ELF-1 (cell line): ENCODE measurements around the gene CCL20.
A peak's percentile ranks its signal among the peaks of the same experiment; 100 is the strongest.

Experiments used
- DNase-seq: peaks from one replicate; pipeline ENCODE4 v3.0.0-alpha.2; 2016; ENCODE audit warnings: low read depth, low spot score

Gene CCL20

GRCh38 chr2:227802882-227803281 is 10.8 kb upstream of the CCL20 start:
- no peak for DNase-seq

GRCh38 chr2:227804975-227805374 is 8.7 kb upstream of the CCL20 start:
- peak; percentile 16 for DNase-seq

DNA sequence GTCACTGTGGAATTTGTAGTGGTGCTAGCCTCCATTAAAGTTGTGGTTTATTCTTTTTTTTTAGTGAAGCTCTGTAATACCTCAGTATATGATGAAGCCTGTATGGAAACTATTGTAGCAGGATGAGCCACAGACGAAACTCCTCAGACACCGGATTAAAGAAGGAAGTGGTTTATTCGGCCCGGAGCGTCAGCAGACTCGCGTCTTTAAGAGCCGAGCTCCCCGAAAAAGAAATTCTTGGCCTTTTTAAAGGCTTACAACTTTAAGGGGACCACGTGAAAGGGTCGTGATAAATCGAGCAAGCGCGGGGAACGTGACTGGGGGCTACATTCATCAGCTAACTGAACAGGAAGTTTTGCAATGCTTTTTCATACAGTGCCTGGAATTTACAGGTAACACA is 8.1 kb upstream of the CCL20 start:
- DNase-seq, result no peak

- DNase-seq, result no peak
These were observed 4.7 kb upstream of the CCL20 start for GRCh38 chr2:227808936-227809335.

DNA sequence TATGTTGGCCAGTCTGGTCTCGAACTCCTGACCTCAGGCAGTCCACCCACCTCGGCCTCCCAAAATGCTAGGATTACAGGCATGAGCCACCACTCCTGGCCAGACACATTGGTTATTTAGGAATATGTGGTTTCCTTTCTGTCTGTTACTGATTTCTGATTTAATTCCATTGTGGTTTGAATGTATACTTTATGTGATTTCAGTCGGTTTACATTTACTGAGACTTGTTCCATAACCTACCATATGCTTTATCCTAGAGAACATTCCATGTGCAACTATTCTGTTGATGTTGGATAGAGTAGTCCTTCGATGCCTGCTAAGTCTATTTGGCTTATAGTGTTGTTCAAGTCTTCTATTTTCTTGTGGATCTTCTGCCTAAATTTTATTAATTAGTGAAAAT is 1.6 kb upstream of the CCL20 start:
- no peak for DNase-seq

GRCh38 chr2:227813229-227813561 is 447 bp upstream of the CCL20 start:
- DNase-seq, result no peak

DNA sequence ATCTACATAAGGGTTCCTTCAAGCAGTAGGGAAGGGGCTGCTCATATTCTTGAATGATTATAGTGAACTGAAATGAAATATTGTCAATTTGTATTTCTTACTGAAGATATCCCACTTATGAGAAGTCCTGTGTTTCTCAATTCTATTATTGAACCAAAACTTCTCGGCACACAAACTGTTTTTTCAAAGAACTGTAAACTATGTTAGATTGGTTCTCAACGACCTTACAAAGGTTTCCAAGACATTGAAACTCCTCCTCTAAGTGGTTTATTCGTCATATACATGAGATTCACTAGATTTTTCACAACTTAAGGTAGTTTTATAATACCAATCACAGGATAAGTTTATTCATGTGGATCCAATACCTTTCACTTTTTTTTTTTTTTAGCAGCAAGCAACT is 1.4 kb downstream of the CCL20 start:
- no peak for DNase-seq

GRCh38 chr2:227816507-227817294 is 3.1 kb downstream of the CCL20 start:
- DNase-seq, result no peak

- no peak for DNase-seq
These were observed 3.7 kb downstream of the CCL20 start for GRCh38 chr2:227817336-227817735.

- no peak for DNase-seq
These were observed 4.4 kb downstream of the CCL20 start for GRCh38 chr2:227817850-227818674.

GRCh38 chr2:227818675-227819397 is 5.2 kb downstream of the CCL20 start:
- DNase-seq, result no peak

DNA sequence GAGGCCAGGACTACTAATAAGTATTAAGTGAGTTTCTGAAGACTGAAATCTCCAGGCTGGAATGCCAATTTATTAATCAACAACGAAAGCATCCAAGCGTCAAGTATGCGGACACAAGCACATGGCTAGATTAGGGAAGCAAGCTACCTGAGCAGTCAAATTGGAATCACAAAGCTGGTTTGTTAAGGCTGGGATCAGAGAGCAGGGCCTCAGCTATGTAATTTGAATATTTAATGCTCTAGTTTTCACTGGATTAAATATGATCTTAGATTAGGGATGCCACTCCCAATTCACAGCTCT is 5.7 kb downstream of the CCL20 start:
- no peak for DNase-seq

DNA sequence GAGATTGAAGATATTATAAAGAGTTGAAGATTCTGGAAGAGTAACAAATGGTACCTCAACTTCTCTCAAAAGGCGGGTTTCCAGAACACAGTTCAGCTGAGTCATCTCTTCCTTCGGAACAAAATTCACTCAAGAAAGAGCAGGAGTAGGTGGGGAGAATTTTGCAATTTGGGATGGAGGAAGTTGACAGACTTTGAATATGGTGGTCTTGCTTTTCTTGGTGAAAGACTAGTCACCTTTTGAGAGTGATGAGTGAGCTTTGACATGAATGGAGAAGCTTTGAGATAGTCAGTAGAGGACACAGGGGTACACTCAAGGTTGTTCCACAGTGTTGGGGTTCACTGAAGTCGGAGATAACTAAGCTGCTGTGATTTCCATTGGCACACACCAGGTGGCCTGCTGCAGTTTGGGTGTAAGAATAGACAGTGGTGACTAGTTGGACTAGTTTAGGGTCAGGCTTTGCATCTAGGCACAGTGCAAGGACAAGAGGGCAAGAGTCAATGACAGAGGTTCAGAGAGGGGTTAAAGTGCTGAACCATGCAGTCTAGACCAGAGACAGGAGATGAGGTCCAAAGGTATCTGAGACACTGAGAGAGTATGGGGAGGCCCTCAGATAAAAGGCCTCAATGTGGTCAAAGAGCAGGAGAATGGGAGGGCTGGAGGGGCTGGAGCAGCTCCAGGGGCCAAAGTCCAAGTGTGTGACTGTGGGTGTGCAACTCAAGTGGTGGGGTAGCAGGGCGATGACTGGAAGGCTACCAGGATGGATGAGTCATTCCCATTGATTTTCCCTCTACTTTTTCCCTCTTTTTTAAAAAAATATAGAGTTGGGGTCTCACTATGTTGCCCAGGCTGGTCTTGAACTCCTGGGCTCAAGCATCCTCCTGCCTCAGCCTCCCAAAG is 7.7 kb downstream of the CCL20 start:
- no peak for DNase-seq

GRCh38 chr2:227822416-227823003 is 8.9 kb downstream of the CCL20 start:
- no peak for DNase-seq

DNA sequence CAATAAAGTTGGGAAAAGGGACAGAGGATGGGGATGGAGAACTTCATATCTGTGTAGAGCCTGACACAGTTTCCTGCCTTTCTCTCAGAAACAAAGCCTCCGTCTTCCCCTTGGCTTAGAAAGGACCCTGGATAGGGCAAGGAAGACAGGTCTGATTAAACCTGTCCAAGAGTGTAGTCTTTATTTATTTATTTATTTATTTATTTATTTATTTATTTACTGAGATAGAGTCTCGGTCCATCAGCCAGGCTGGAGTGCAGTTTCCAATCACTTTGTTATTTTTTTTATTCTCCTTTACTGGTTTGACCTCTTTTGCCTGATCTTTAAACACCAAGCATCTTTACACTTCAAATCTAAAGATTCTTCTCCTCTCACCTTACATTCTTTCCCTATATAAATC is 10.3 kb downstream of the CCL20 start:
- no peak for DNase-seq

GRCh38 chr2:227824711-227825110 is 11.1 kb downstream of the CCL20 start:
- no peak for DNase-seq

DNA sequence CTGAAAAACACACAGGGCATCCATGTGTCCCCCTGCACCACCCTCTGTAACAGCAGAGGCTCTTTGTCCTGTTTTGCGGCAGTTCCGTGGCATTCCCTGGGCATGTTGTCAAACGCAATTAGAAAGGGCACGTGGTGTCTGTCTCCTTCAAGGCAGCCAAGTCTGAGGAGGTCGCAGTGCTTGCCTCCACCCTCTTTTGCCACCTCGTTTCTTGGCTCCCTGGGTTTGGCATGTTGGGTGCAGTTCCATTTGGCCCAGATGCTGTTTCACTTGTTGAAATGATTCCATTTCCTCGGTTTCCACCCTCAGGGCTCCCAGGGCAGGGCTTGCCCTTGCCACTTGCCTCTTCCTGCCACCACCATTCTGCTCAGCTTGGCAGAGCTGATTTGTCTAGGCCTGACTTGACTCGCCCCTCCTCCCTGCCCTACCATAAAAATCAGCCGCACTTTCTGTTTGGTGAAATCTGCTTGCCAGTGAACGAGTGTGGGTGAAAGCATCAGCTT is 12.4 kb downstream of the CCL20 start:
- no peak for DNase-seq

DNA sequence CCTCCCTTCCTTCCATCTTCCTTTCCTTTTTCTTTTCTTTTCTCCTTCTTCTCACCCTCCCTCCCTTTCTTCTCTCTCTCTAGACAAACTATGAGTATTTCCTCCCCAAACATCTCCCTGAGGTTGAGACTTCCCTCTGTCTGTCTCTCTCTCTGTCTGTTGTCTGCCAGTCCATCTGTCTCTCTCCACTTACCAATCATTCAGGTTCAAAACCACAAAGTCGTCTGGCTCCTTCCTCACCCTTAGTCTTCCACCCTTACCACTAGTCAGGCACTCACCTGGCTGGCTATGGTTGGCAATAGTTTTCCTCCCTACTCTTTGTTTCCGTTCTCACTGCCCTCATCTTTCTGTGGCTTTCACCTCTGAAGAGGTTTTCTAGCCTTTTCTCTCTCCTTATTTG is 12.9 kb downstream of the CCL20 start:
- DNase-seq, result no peak

DNA sequence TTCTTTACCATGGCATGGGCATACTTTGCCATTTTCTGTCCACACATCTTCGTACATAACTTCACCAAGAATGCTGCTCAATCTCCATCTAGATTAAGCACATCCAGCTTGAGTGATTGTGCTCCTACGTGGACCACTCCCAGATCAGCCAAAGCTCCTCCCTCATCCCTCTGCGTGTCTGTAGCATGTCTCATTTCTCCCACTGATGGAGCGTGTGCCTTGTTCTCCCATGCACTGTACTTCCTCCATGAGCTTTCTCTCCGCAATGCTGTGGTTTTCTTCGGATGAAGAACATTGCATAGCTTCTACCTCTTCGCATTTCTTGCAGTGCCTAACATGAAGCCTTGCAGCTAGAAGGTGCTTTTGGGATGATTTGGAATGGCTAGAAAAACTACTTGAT is 13.5 kb downstream of the CCL20 start:
- no peak for DNase-seq

- DNase-seq, result no peak
These were observed 14.9 kb downstream of the CCL20 start for GRCh38 chr2:227828477-227828912.

DNA sequence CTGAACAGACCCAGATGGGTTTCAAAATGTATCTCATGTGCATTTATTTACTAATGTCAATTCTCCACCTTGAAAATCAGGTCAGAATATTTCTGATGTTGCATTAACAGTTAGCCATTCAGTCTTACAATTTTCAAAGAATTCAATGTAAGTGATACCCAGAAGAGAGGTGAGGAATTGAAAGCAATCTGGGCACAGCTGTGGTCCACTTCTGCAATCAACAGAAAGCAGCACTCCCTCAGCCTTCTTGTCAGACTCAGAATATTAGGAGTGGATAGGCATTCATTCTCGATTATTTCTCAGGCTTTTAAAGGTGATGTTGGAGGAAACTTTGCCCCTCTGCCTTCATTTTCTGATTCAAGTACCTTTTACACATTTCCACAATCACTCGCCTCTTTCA is 15.7 kb downstream of the CCL20 start:
- DNase-seq, result no peak
